Left cardiac atrium (tissue), 4 donors: ENCODE results near the gene N4BP2. TPM values are rescaled to one million over a fixed set of nuclear protein-coding genes. Genes with fewer than 3 reads are reported as not detected.

Experiments
- ATAC-seq, 2 donors: fragments of 200-7000 bp; cut with Tn5 transposase; one replicate each; pipeline ENCODE4 v1.9.1; 2020; ENCODE audit warnings: mild to moderate bottlenecking in 2 of 2, moderate library complexity in 2 of 2
- DNase-seq: peaks from one replicate; pipeline ENCODE4 v3.0.0-alpha.2; 2020
- intact Hi-C, 2 donors: fragments of 100-400 bp; cut with DNase I; formaldehyde crosslinking; loops; one replicate each; pipeline versions ENCODE4 v1.14.1 to v1.15.1; 2022 to 2023
- total RNA-seq, 2 donors: library from RNA; stranded (reverse); fragmentation: NEBNext Ultra II Directional; extraction: Animal tissue kit (Norgen Biotek cat#: 25700); gene quantifications; one replicate each; pipeline ENCODE4 v1.2.1, GENCODE V29; 2021
- donor health status: DM: no; HTN: yes; CAD: no.
- donor health status: DM: no; HTN: yes; CAD: no; lungs with severe emphysema.
- donor health status: DM: yes; HTN: yes; CAD: no.
- donor health status: Dilated cardiomyopathy.

The N4BP2 gene
- total RNA-seq, 2 donors from 2014 or later, result 4.3 to 4.7 TPM

DNA sequence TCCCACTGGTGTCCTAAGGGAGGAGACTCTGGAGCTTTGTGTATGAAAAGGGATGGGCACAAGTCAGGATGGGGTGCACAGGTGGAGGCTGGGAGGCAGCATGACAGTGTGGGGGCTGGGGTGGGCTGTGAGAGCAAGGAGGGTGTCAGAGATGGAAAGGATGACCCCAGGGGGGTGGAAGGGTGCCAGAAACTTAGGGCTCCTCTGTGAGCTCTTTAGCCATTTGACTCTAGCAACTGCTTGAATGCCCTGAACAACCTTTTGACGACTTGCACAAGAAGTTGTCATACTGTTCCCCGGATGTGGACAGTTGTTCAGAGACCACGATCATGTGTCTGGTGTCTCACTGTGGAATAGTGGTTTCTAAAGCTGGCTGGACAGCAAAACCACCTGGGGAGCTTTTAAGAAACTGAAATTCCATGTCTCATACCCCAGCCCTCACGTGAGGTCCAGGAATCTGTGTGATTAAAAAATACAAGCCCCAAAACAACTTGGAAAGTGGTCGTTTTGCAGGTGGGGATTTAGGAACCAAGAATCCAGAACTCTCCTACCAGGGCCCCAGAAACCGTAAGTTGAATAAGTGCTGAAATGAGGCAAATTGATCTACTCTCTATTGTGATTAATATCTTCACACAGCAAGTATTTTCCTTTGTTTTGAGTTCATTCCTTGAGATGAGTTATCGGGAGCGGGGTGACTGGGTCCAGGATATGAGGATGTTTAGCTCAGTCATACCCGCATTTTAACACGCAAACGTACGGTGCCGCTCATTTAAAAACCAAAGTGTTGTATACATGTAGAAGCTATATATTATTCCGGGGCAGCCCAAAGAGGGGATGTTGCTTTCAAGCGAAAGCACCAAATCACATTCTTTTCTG, 143.6 kb downstream of the N4BP2 start:
- DNase-seq, result no peak
- ATAC-seq, result peak; percentile 38 to 44
- intact Hi-C loops, result no loop called here

- intact Hi-C loops, result no loop called here
- ATAC-seq (peak in 1 of 2 donors; percentile 19), DNase-seq (no peak)
Measured at GRCh38 chr4:40200875-40201801, 144.5 kb downstream of the N4BP2 start.

DNA sequence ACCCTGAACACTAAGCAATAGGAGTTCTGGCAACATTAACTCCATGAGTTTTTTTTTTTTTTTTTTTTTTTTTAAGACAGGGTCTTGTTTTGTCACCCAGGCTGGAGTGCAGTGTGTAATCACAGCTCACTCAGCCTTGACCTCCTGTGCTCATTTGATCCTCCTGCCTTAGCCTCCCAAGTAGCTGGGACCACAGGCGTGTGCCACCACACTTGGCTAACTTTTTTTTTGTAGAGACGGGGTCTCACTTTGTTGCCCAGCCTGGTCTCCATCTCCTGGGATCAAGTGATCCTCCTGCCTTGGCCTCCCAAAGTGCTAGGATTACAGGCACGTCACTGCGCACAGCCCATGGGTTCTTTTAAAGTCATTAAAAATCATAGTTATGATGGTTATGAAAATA, 145.2 kb downstream of the N4BP2 start:
- DNase-seq (no peak), ATAC-seq (no peak)
- intact Hi-C loops, result no loop called here

DNA sequence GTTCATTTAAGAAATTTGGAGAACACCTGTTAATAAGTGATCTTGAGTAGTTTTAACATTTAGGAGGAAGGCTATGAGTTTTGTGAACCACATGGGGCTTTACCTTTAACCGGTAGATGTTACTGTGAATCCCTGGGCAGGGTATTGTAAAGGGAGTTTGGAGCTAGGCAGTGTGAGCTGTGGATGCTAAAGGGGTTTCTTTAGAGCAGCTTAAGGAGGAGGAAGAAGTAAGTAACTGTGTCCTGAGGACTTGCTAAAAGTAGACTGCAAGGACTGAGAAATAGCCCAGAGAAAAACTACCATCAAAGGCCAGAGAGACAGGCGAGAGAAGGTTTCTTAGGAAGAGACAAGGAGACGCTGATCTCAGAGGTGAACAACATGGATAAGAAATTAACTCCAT, 145.8 kb downstream of the N4BP2 start:
- intact Hi-C loops, result no loop called here
- ATAC-seq, result no peak
- DNase-seq, result no peak

DNA sequence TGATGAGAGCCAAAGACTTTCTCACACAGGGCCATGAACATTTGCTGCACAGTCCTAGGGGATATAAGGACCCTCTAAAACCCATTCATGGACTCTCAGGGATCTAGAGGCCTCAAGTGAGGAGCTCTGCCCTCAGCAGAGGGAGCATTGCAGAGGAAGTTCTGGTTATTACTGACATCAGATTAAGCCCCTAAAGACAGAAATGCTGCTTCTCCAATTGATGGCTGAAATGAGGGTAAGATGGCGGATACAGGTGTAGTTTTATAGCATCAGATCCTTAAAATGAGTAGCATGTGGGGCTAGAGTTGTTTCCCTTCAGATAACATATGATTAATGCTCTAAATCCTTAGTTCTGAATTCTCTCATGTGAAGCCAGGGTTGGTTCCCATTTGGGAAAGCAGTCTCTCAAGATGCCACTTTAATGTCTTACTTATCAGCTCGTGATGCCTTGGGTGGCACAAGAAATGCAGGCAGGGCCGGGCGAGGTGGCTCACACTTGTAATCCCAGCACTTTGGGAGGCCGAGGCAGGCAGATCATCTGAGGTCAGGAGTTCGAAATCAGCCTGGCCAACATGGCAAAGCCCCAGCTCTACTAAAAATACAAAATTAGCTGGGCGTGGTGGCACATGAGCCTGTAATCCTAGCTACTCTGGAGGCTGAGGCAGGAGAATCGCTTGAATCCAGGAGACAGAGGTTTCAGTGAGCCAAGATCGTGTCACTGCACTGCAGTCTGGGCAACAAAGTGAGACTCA, 148.0 kb downstream of the N4BP2 start:
- intact Hi-C loops, result no loop called here
- ATAC-seq (no peak), DNase-seq (no peak)

DNA sequence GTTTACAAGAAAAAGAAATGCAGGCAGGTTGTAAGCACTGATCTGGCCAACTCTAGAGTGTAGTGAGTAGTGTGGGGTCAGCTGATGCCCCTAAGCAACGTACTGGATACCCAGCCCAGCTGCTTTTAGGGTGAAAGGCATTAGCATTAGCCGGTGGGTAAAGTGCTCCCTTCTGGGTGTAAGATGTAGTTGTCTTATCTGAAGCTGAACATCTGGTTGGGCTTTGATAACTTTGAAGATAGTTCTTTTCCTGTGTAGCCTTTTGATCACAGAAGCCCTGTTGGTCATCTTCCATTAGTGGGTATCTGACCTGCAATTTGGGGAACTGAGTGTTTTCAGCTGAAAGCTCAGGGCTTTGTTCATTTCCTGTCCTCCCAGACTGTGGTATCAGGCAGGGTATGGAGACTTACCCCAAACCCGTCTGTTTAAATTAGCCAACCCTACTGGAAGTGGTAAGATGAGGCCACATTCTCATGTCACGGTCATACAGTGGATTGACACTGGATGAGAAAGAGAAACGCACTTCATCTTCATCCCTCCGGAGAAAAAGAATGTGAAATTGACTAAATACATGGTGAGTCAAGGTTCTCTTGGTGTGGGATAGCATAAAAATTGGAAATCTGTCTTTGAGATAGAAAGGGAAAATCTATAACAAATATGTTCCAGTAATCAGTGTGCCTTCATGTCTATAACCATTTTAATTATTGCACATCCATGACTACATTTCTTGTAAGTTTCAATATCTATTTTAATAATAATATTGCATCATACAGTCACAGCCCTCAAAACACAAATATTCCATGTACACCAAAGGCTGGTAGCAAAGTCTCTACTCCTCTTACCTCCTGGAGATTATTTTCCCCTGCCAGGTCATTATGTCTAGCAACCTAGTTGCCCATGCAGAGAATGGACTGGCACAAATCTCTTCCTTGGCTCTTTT, 148.9 kb downstream of the N4BP2 start:
- DNase-seq (no peak), ATAC-seq (peak; percentile 41 to 62)
- intact Hi-C loops, result no loop called here

DNA sequence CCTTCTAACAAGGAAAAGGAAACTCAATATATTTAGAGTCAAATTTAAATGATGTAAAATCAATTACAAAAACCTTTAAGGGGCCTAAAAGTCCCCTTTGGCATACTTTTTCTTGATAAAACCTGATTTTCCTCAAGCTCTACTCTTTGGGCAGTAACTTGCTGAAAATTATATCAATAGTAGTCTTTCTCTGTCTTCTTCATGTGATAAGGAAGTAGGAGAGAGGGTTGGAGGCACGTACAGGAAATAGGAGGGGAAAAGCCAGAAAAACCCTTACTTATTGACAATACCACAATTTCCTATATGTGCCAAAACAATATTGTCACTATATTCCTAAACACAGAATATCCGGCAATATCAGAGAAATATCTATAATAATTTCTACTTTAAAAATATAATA, 149.8 kb downstream of the N4BP2 start:
- no peak for DNase-seq
- ATAC-seq, result no peak
- intact Hi-C loops, result no loop called here

Other genes starting within 250 kb of the N4BP2 start
- 10 to 100 TPM; 35.3 to 40.3 TPM for gene PDS5A, start 78.9 kb upstream of the N4BP2 start, total RNA-seq
- 1 to 10 TPM in 1 of 2 donors, under 1 TPM in 1; 0.68 to 1.8 TPM for gene RHOH, start 140.2 kb downstream of the N4BP2 start, total RNA-seq